Left lung (tissue), 10 donors: ENCODE results near the gene PPP1R36. TPM values are rescaled to one million over a fixed set of nuclear protein-coding genes. Genes with fewer than 3 reads are reported as not detected.

ENCODE experiments used
- ATAC-seq: fragments of 200-7000 bp; cut with Tn5 transposase; one replicate; pipeline ENCODE4 v1.9.1; 2020; ENCODE audit warnings: moderate library complexity
- DNase-seq, 4 donors: peaks; one replicate each; pipeline ENCODE4 v3.0.0-alpha.2; 2013 to 2020
- H3K27ac ChIP-seq, 2 donors: fragments of 200-600 bp; sonication (generic) in 1 of 2; one replicate each; pipeline versions ENCODE4 v1.5.0 to v1.8.0; 2020 to 2021
- H3K27me3 ChIP-seq, 2 donors: fragments of 200-600 bp; sonication (generic) in 1 of 2; one replicate each; pipeline versions ENCODE4 v1.5.0 to v1.8.0; 2020 to 2021
- H3K36me3 ChIP-seq, 2 donors: fragments of 200-600 bp; sonication (generic) in 1 of 2; one replicate each; pipeline versions ENCODE4 v1.5.0 to v1.8.0; 2020 to 2021
- H3K4me1 ChIP-seq, 2 donors: fragments of 200-600 bp; one replicate each; pipeline ENCODE4 v1.8.0; 2021
- H3K4me3 ChIP-seq, 2 donors: fragments of 200-600 bp; sonication (generic) in 1 of 2; one replicate each; pipeline versions ENCODE4 v1.5.0 to v1.8.0; 2020 to 2021; ENCODE audit warnings: mild to moderate bottlenecking in 1 of 2
- H3K9me3 ChIP-seq, 2 donors: fragments of 200-600 bp; sonication (generic) in 1 of 2; one replicate each; pipeline versions ENCODE4 v1.5.0 to v1.8.0; 2020 to 2021
- intact Hi-C, 2 donors: fragments of 100-400 bp; cut with DNase I; formaldehyde crosslinking; loops; one replicate each; pipeline versions ENCODE4 v1.11.2 to v1.14.2; 2022
- polyA plus RNA-seq, 6 donors: library from polyadenylated mRNA; unstranded; fragments of 120-200 nt; gene quantifications; one replicate each; pipeline ENCODE4 v1.2.1, GENCODE V29; 2013; ENCODE audit not compliant: insufficient read length in 6 of 6
- total RNA-seq, 2 donors: library from RNA; stranded (reverse); fragmentation: NEBNext Ultra II Directional; extraction: Animal tissue kit (Norgen Biotek cat#: 25700); gene quantifications; one replicate each; pipeline ENCODE4 v1.2.1, GENCODE V29; 2021
- TF ChIP-seq, protein P1 (sequence below), 2 donors: fragments of 200-600 bp; sonication (generic) in 1 of 2; IDR thresholded peaks; one replicate each; pipeline versions ENCODE4 v1.5.0 to v1.8.0; 2021; ENCODE audit warnings: antibody characterized with exemption in 2 of 2
- donor health status: DM: no; HTN: yes; CAD: no.
- donor health status: DM: no; HTN: no; CAD: no.

The PPP1R36 gene
- total and polyA plus RNA-seq, 8 donors: 0.33 to 2.1 (median 0.74) TPM

DNA sequence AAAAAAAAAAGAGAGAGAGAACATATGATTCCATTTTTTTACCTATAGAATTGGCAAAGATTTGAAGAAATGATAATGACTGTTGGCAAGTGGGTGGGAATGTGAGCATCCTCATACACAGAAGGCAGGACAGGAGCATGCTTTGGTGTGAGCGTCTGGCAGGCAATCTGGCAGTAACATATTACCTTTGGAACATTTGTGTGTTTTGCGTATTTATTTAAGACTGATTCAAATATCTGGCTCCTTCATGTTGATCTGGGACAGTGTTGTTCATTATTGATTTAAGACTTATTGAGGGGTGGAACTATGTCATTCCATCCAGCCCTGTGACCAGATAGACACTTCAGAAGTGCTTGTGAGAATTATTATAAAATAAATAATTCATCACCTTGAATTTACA lies 53.1 kb downstream of the PPP1R36 start:
- DNase-seq (no peak), ATAC-seq (no peak)
- Histone ChIP-seq H3K36me3 (no peaks in the 10 kb centered on the region), H3K27me3 (peaks cover 0 to 22% of the 10 kb centered on the region in 2 donors), H3K4me1 (no peaks in the 10 kb centered on the region), H3K27ac (no peak overlapping the region), H3K9me3 (no peaks in the 10 kb centered on the region), H3K4me3 (no peak overlapping the region)
- TF ChIP-seq, protein P1, sequence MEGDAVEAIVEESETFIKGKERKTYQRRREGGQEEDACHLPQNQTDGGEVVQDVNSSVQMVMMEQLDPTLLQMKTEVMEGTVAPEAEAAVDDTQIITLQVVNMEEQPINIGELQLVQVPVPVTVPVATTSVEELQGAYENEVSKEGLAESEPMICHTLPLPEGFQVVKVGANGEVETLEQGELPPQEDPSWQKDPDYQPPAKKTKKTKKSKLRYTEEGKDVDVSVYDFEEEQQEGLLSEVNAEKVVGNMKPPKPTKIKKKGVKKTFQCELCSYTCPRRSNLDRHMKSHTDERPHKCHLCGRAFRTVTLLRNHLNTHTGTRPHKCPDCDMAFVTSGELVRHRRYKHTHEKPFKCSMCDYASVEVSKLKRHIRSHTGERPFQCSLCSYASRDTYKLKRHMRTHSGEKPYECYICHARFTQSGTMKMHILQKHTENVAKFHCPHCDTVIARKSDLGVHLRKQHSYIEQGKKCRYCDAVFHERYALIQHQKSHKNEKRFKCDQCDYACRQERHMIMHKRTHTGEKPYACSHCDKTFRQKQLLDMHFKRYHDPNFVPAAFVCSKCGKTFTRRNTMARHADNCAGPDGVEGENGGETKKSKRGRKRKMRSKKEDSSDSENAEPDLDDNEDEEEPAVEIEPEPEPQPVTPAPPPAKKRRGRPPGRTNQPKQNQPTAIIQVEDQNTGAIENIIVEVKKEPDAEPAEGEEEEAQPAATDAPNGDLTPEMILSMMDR (IDR thresholded peaks at IDR 0.05): no peak
- intact Hi-C loops: no loop called here

GRCh38 chr14:64604001-64604400 lies 54.2 kb downstream of the PPP1R36 start:
- DNase-seq (no peak), ATAC-seq (no peak)
- Histone ChIP-seq H3K27ac (no peak overlapping the region), H3K4me3 (no peak overlapping the region), H3K4me1 (no peaks in the 10 kb centered on the region), H3K36me3 (no peaks in the 10 kb centered on the region), H3K27me3 (peaks cover 0 to 22% of the 10 kb centered on the region in 2 donors), H3K9me3 (no peaks in the 10 kb centered on the region)
- TF ChIP-seq, protein P1 (IDR thresholded peaks at IDR 0.05): no peak
- intact Hi-C loops: no loop called here

- H3K27ac ChIP-seq: no peak overlapping the region
- H3K4me3 ChIP-seq: no peak overlapping the region
- TF ChIP-seq, protein P1 (IDR thresholded peaks at IDR 0.05): no peak
- H3K27me3 ChIP-seq: peaks cover 0 to 22% of the 10 kb centered on the region in 2 donors
- H3K9me3 ChIP-seq: no peaks in the 10 kb centered on the region
- no peaks in the 10 kb centered on the region for H3K36me3 ChIP-seq
- DNase-seq: no peak
- no peaks in the 10 kb centered on the region for H3K4me1 ChIP-seq
- intact Hi-C loops: no loop called here
- ATAC-seq: no peak
These were observed 55.1 kb downstream of the PPP1R36 start for GRCh38 chr14:64604881-64605280.

- Histone ChIP-seq H3K9me3 (no peaks in the 10 kb centered on the region), H3K4me1 (peaks cover 0 to under 1% of the 10 kb centered on the region in 2 donors), H3K4me3 (no peak overlapping the region), H3K27ac (no peak overlapping the region), H3K27me3 (peaks cover 0 to 19% of the 10 kb centered on the region in 2 donors), H3K36me3 (no peaks in the 10 kb centered on the region)
- ATAC-seq (no peak), DNase-seq (no peak)
- TF ChIP-seq, protein P1 (IDR thresholded peaks at IDR 0.05): no peak
- intact Hi-C loops: no loop called here
These were observed 56.3 kb downstream of the PPP1R36 start for GRCh38 chr14:64605926-64606685.

- Histone ChIP-seq H3K27ac (no peak overlapping the region), H3K4me1 (peaks cover 0 to 11% of the 10 kb centered on the region in 2 donors), H3K4me3 (no peak overlapping the region), H3K9me3 (no peaks in the 10 kb centered on the region), H3K27me3 (no peaks in the 10 kb centered on the region), H3K36me3 (no peaks in the 10 kb centered on the region)
- TF ChIP-seq, protein P1 (IDR thresholded peaks at IDR 0.05): no peak
- no peak for ATAC-seq
- intact Hi-C loops: no loop called here
- no peak for DNase-seq
These were observed 60.4 kb downstream of the PPP1R36 start for GRCh38 chr14:64610049-64610746.
